GM12878 (cell line): ENCODE measurements around the gene SINHCAF. TPM values are rescaled to one million over a fixed set of nuclear protein-coding genes. Genes with fewer than 3 reads are reported as not detected.

ENCODE experiments used
- BCLAF1 ChIP-seq: fragments of 450-650 bp; IDR thresholded peaks from 2 replicates; pipeline ENCODE4 v1.6.1; 2017; ENCODE audit warnings: antibody characterized with exemption, mild to moderate bottlenecking, moderate library complexity
- BMI1 ChIP-seq: fragments of 450-650 bp; IDR thresholded peaks from 2 replicates; pipeline ENCODE4 v1.6.1; 2016; ENCODE audit warnings: mild to moderate bottlenecking, moderate library complexity, borderline replicate concordance
- IRF5 ChIP-seq: fragments of 450-650 bp; IDR thresholded peaks from 2 replicates; pipeline ENCODE4 v1.6.1; 2017; ENCODE audit warnings: borderline replicate concordance
- RELB ChIP-seq: fragments of 450-650 bp; IDR thresholded peaks from 2 replicates; pipeline ENCODE4 v1.6.1; 2017; ENCODE audit warnings: low read depth, mild to moderate bottlenecking, moderate library complexity
- SUPT20H ChIP-seq: IDR thresholded peaks from 2 replicates; pipeline ENCODE4 v1.6.1; 2011; ENCODE audit warnings: low read depth, mild to moderate bottlenecking, low read length, moderate library complexity, borderline replicate concordance; ENCODE audit not compliant: control insufficient read depth
- ZBTB33 ChIP-seq: fragments of 450-650 bp; IDR thresholded peaks from 2 replicates; pipeline ENCODE4 v1.6.1; 2017; ENCODE audit warnings: mild to moderate bottlenecking
- ZNF687 ChIP-seq: fragments of 450-650 bp; IDR thresholded peaks from 2 replicates; pipeline ENCODE4 v1.6.1; 2017; ENCODE audit warnings: mild to moderate bottlenecking, moderate library complexity
- polyA plus RNA-seq, 11 experiments: library from polyadenylated mRNA; depleted of rRNA in 4 of 11; unstranded in 6 of 11; stranded (reverse) in 5 of 11; fragments of >200 nt; fragmentation: Nextera tagmentation in 4 of 11; fragmentation: Illumina TruSeq in 1 of 11; extraction: Ambion mirVana in 4 of 11; extraction: Trizol in 1 of 11; gene quantifications; 1 replicate in 1 of 11; 2 replicates in 10 of 11; pipeline versions ENCODE4 v1.2.1 to v1.2.3, GENCODE V29; 2011 to 2016; ENCODE audit warnings: inconsistent platforms in 2 of 11, missing spikeins in 2 of 11, low read depth in 1 of 11
- total RNA-seq, 4 experiments: library from RNA; depleted of rRNA in 3 of 4; stranded (reverse); fragments of >200 nt in 3 of 4; fragmentation: Illumina TruSeq in 1 of 4; extraction: Trizol in 1 of 4; gene quantifications; 2 replicates each; pipeline versions ENCODE4 v1.2.1 to v1.2.3, GENCODE V29; 2013 to 2021

Gene SINHCAF
- total and polyA plus RNA-seq, 10 of the 15 experiments (the other 5 are each of a cell fraction or from before 2014, with no cell fraction given): 60.4 to 156 (median 90.3) TPM

GRCh38 chr12:31339831-31340622 is 14.1 kb upstream of the SINHCAF start (continued):
- TF ChIP-seq IRF5 (no peak), RELB (no peak), ZNF687 (no peak), BCLAF1 (no peak), ZBTB33 (no peak), SUPT20H (no peak), BMI1 (no peak)
